H1 (cell line): Measurements from ENCODE around the gene PCID2. TPM values are rescaled to one million over a fixed set of nuclear protein-coding genes. Genes with fewer than 3 reads are reported as not detected.

Source experiments
- CTCF ChIA-PET: fragments of 300-600 bp; sonication (Branson Sonifier 250); formaldehyde crosslinking; loops from one replicate; lab custom pipeline; 2021; ENCODE audit not compliant: partially characterized antibody; lab: Charles Lee
- POLR2A ChIA-PET: fragments of 300-600 bp; sonication (Branson Sonifier 250); formaldehyde crosslinking; loops from one replicate; lab custom pipeline; 2021; ENCODE audit warnings: inconsistent platforms; ENCODE audit not compliant: partially characterized antibody; lab: Charles Lee
- DNase-seq, 2 experiments: peaks; one replicate each; pipeline versions ENCODE4 v3.0.0 to v3.0.0-alpha.2; 2010 to 2022; ENCODE audit warnings: low spot score in 2 of 2, low read depth in 1 of 2, mixed read lengths in 1 of 2
- FAIRE-seq: peaks from 2 replicates; lab custom pipeline; 2011; peaks lifted over from hg19 to GRCh38; lab: Jason Lieb, UNC
- H2AFZ ChIP-seq: 2 replicates; pipeline ENCODE4 v1.8.1; 2012; ENCODE audit warnings: low read length, inconsistent platforms
- H2AK5ac ChIP-seq: 2 replicates; pipeline ENCODE4 v1.6.1; 2013; ENCODE audit warnings: low read depth, low read length
- H2BK120ac ChIP-seq: replicated peaks from 2 replicates; pipeline ENCODE3; 2013; ENCODE audit warnings: low read depth, low read length, inconsistent platforms
- H2BK12ac ChIP-seq: 2 replicates; pipeline ENCODE4 v1.6.1; 2013; ENCODE audit warnings: low read depth, low read length
- H2BK15ac ChIP-seq: 2 replicates; pipeline ENCODE4 v1.6.1; 2013; ENCODE audit warnings: low read length
- H2BK20ac ChIP-seq: 2 replicates; pipeline ENCODE4 v1.6.1; 2013; ENCODE audit warnings: low read length
- H2BK5ac ChIP-seq: 2 replicates; pipeline ENCODE4 v1.6.1; 2013; ENCODE audit warnings: low read depth, low read length
- H3K14ac ChIP-seq: 2 replicates; pipeline ENCODE4 v1.6.1; 2013; ENCODE audit warnings: inconsistent platforms; ENCODE audit not compliant: insufficient read length
- H3K18ac ChIP-seq: 2 replicates; pipeline ENCODE4 v1.6.1; 2013; ENCODE audit warnings: low read length; ENCODE audit errors: extremely low read depth
- H3K23ac ChIP-seq: 2 replicates; pipeline ENCODE4 v1.6.1; 2013; ENCODE audit warnings: inconsistent platforms; ENCODE audit not compliant: insufficient read length
- H3K23me2 ChIP-seq: 2 replicates; pipeline ENCODE4 v1.6.1; 2013; ENCODE audit warnings: low read depth, low read length
- H3K27ac ChIP-seq: 2 replicates; pipeline ENCODE4 v1.6.1; 2011; ENCODE audit warnings: low read depth, low read length, inconsistent platforms
- H3K27me3 ChIP-seq, 4 experiments: replicated peaks in 1 of 4; 1 replicate in 1 of 4; 2 replicates in 3 of 4; pipeline versions ENCODE4 v1.6.1 to v1.8.1; 2011 to 2013; ENCODE audit warnings: low read length in 3 of 4, mild to moderate bottlenecking in 3 of 4, inconsistent platforms in 2 of 4, mixed read lengths in 2 of 4, moderate library complexity in 1 of 4; ENCODE audit not compliant: control insufficient read depth in 3 of 4, insufficient read depth in 3 of 4; ENCODE audit errors: extremely low read depth in 1 of 4
- H3K36me3 ChIP-seq, 4 experiments: 2 replicates each; pipeline versions ENCODE4 v1.6.1 to v1.8.1; 2011 to 2013; ENCODE audit warnings: mild to moderate bottlenecking in 4 of 4, low read length in 3 of 4, moderate library complexity in 2 of 4, control low read depth in 1 of 4, inconsistent platforms in 1 of 4; ENCODE audit not compliant: insufficient read depth in 4 of 4, control insufficient read depth in 2 of 4
- H3K4ac ChIP-seq: replicated peaks from 2 replicates; pipeline ENCODE3; 2013; ENCODE audit warnings: low read length, low read depth, mixed read lengths, inconsistent platforms; ENCODE audit not compliant: insufficient read length
- H3K4me1 ChIP-seq, 4 experiments: replicated peaks in 1 of 4; 1 replicate in 1 of 4; 2 replicates in 3 of 4; pipeline versions ENCODE4 v1.6.1 to v1.8.1; 2011 to 2013; ENCODE audit warnings: low read length in 3 of 4, inconsistent platforms in 2 of 4, mixed read lengths in 1 of 4; ENCODE audit not compliant: insufficient read depth in 4 of 4, control insufficient read depth in 3 of 4
- H3K4me2 ChIP-seq, 2 experiments: 2 replicates each; pipeline versions ENCODE4 v1.6.1 to v1.8.1; 2011 to 2013; ENCODE audit warnings: low read depth in 2 of 2, low read length in 2 of 2, control low read depth in 1 of 2, inconsistent platforms in 1 of 2, mild to moderate bottlenecking in 1 of 2; ENCODE audit not compliant: insufficient read depth in 1 of 2
- H3K4me3 ChIP-seq, 4 experiments: fragments of 200-600, 300-600 bp in 1 of 4; sonication (generic), shearing (Covaris generic), sonication (Bioruptor Twin) in 1 of 4; 2 replicates each; pipeline versions ENCODE4 v1.5.1 to v1.8.1; 2011 to 2016; ENCODE audit warnings: low read length in 4 of 4, low read depth in 3 of 4, control low read depth in 2 of 4, inconsistent platforms in 2 of 4, mild to moderate bottlenecking in 2 of 4, mixed read lengths in 1 of 4, moderate library complexity in 1 of 4; ENCODE audit not compliant: insufficient read depth in 2 of 4; ENCODE audit errors: extremely low read depth in 1 of 4
- H3K56ac ChIP-seq: replicated peaks from 2 replicates; pipeline ENCODE3; 2013; ENCODE audit warnings: low read depth, mild to moderate bottlenecking, mixed read lengths, low read length, inconsistent platforms; ENCODE audit not compliant: insufficient read length
- H3K79me1 ChIP-seq: 2 replicates; pipeline ENCODE4 v1.6.1; 2013; ENCODE audit warnings: low read depth, low read length, control low read depth
- H3K79me2 ChIP-seq, 2 experiments: 2 replicates each; pipeline versions ENCODE4 v1.6.1 to v1.8.1; 2012 to 2013; ENCODE audit warnings: low read length in 2 of 2, mild to moderate bottlenecking in 2 of 2, inconsistent platforms in 1 of 2; ENCODE audit not compliant: insufficient read depth in 2 of 2, control insufficient read depth in 1 of 2
- H3K9ac ChIP-seq, 4 experiments: replicated peaks in 1 of 4; 1 replicate in 1 of 4; 2 replicates in 3 of 4; pipeline versions ENCODE4 v1.6.1 to v1.8.1; 2011 to 2013; ENCODE audit warnings: low read depth in 3 of 4, low read length in 3 of 4, control low read depth in 2 of 4, mild to moderate bottlenecking in 2 of 4, moderate library complexity in 2 of 4, inconsistent platforms in 1 of 4; ENCODE audit errors: extremely low read depth in 1 of 4
- H3K9me3 ChIP-seq, 2 experiments: 2 replicates each; pipeline versions ENCODE4 v1.6.1 to v1.8.1; 2012 to 2013; ENCODE audit warnings: mild to moderate bottlenecking in 2 of 2, moderate library complexity in 2 of 2, control low read depth in 1 of 2, inconsistent platforms in 1 of 2, low read depth in 1 of 2, low read length in 1 of 2, mixed read lengths in 1 of 2; ENCODE audit not compliant: insufficient read depth in 2 of 2
- H4K20me1 ChIP-seq, 2 experiments: replicated peaks in 1 of 2; 2 replicates each; pipeline versions ENCODE3 to v1.8.1; 2011 to 2013; ENCODE audit warnings: inconsistent platforms in 2 of 2, low read length in 2 of 2, mild to moderate bottlenecking in 1 of 2; ENCODE audit not compliant: insufficient read depth in 2 of 2, control insufficient read depth in 1 of 2
- H4K5ac ChIP-seq: 2 replicates; pipeline ENCODE4 v1.6.1; 2013; ENCODE audit warnings: low read length, low read depth, mixed read lengths, inconsistent platforms; ENCODE audit not compliant: insufficient read length
- H4K8ac ChIP-seq: 2 replicates; pipeline ENCODE4 v1.8.0; 2013; ENCODE audit warnings: mild to moderate bottlenecking, moderate library complexity, low read length, inconsistent platforms; ENCODE audit not compliant: insufficient read depth; ENCODE audit errors: extremely low read depth
- H4K91ac ChIP-seq: replicated peaks from 2 replicates; pipeline ENCODE3; 2013; ENCODE audit warnings: low read length, mixed read lengths, inconsistent platforms; ENCODE audit not compliant: insufficient read length
- ASH2L ChIP-seq: fragments of 200-600, 300-600 bp; sonication (generic); IDR thresholded peaks from one replicate; pipeline ENCODE4 v1.7.1; 2017; ENCODE audit warnings: low read length
- ATF3 ChIP-seq: IDR thresholded peaks from 2 replicates; pipeline ENCODE4 v1.6.1; 2011; ENCODE audit warnings: low read depth, mild to moderate bottlenecking, low read length; ENCODE audit not compliant: insufficient read depth
- CBX8 ChIP-seq: fragments of 300-800, 300-1000 bp; sonication (generic); IDR thresholded peaks from 2 replicates; pipeline ENCODE4 v1.7.1; 2016; ENCODE audit warnings: low read depth, low read length, borderline replicate concordance
- CTCF ChIP-seq, 3 experiments: IDR thresholded peaks; 1 replicate in 2 of 3; 2 replicates in 1 of 3; pipeline versions ENCODE4 v1.5.1 to v1.6.1; 2011; ENCODE audit warnings: low read length in 3 of 3, mild to moderate bottlenecking in 3 of 3, inconsistent platforms in 2 of 3, low read depth in 1 of 3, moderate library complexity in 1 of 3; ENCODE audit not compliant: insufficient read depth in 1 of 3; ENCODE audit errors: control extremely low read depth in 1 of 3
- GTF2F1 ChIP-seq: IDR thresholded peaks from 2 replicates; pipeline ENCODE4 v1.6.1; 2012; ENCODE audit warnings: low read depth, low read length, improper control_type of control experiment, borderline replicate concordance
- KDM4A ChIP-seq: IDR thresholded peaks from one replicate; pipeline ENCODE4 v1.7.1; 2012; ENCODE audit warnings: low read depth, mild to moderate bottlenecking, moderate library complexity, low read length, inconsistent platforms; ENCODE audit not compliant: severe bottlenecking
- NRF1 ChIP-seq: IDR thresholded peaks from 2 replicates; pipeline ENCODE4 v1.6.1; 2011; ENCODE audit warnings: mild to moderate bottlenecking, low read depth, low read length, improper control_type of control experiment
- PHF8 ChIP-seq: fragments of 200-600 bp; sonication (generic); conservative IDR thresholded peaks from 2 replicates; pipeline ENCODE4 v1.7.1; 2012; ENCODE audit warnings: low read depth, mild to moderate bottlenecking, inconsistent platforms, low read length, moderate library complexity
- RNF2 ChIP-seq: fragments of 200-900, 300-1000 bp; sonication (generic); IDR thresholded peaks from 2 replicates; pipeline ENCODE4 v1.7.1; 2016; ENCODE audit warnings: borderline replicate concordance, low read depth, mild to moderate bottlenecking, antibody characterized with exemption, low read length; ENCODE audit not compliant: poor library complexity, severe bottlenecking; ENCODE audit errors: missing control alignments
- WGBS, 2 experiments: shearing (Covaris generic) in 1 of 2; methylation state at CpG; one replicate each; pipeline versions ENCODE4 v1.1.6 to v1.1.7; 2013 to 2015; ENCODE audit warnings: low lambda C conversion rate in 2 of 2, mixed read lengths in 2 of 2, inconsistent platforms in 1 of 2, low coverage in 1 of 2, missing lambda C conversion rate in 1 of 2; ENCODE audit not compliant: insufficient replicate concordance in 2 of 2, insufficient coverage in 1 of 2, insufficient read length in 1 of 2; ENCODE audit errors: extremely low coverage in 1 of 2, missing lambda C conversion rate in 1 of 2; 5-methylcytosine and 5-hydroxymethylcytosine counted together
- polyA plus RNA-seq, 7 experiments: library from polyadenylated mRNA; depleted of rRNA in 3 of 7; stranded (reverse) in 5 of 7; unstranded in 2 of 7; fragments of >200 nt in 5 of 7; fragments of 200-250 nt in 2 of 7; gene quantifications; 1 replicate in 5 of 7; 2 replicates in 1 of 7; 4 replicates in 1 of 7; pipeline versions ENCODE4 v1.2.1 to v1.2.3, GENCODE V29; 2011 to 2013; ENCODE audit warnings: missing spikeins in 2 of 7, mixed read lengths in 2 of 7
- total RNA-seq: library from RNA; stranded (reverse); fragmentation: NEBNext Ultra II Directional; extraction: Animal tissue kit (Norgen Biotek cat#: 25700); gene quantifications from 2 replicates; pipeline ENCODE4 v1.2.1, GENCODE V29; 2021

Gene PCID2
- total and polyA plus RNA-seq, 2 of the 8 experiments (the other 6 are each of a cell fraction or from before 2014, with no cell fraction given): 72.4 to 72.8 TPM

- H3K27me3 ChIP-seq: no peaks in the 10 kb centered on the region
- H4K5ac ChIP-seq: peak within 1 kb of the TSS; percentile 97
- TF ChIP-seq CTCF (IDR thresholded peaks at IDR 0.05; ENCODE audit: control extremely low read depth in 1 of 3, insufficient read depth in 1 of 3, low read depth in 1 of 3, low read length in 3 of 3): no peak
- no peak for TF ChIP-seq ATF3
- no peak for TF ChIP-seq ASH2L
- TF ChIP-seq NRF1: no peak
- TF ChIP-seq PHF8: peak; percentile 64; the same call in 1 of the 2 replicates
- TF ChIP-seq RNF2: no peak
- no peak for TF ChIP-seq CBX8
- no peak for TF ChIP-seq GTF2F1
- peak; percentile 17 for TF ChIP-seq KDM4A
Measured at GRCh38 chr13:113209336-113209758, 878 bp upstream of the PCID2 start, which contains the start of gene CUL4A. TSS of gene CUL4A (plus strand) at chr13:113209613. CDS start at chr13:113209628, 15 bp downstream.

More at GRCh38 chr13:113209336-113209758, 878 bp upstream of the PCID2 start, which contains the start of gene CUL4A:
- Histone ChIP-seq H3K18ac (peak within 1 kb of the TSS; percentile 79), H3K79me1 (peaks cover 12% of the 10 kb centered on the region), H3K4ac (peak within 1 kb of the TSS; percentile 94), H2AK5ac (no peak within 1 kb of the TSS), H3K4me1 (peaks cover 2 to 6% (median 3%) of the 10 kb centered on the region in 4 experiments; a peak in 4 of 7 replicates), H4K91ac (peak within 1 kb of the TSS; percentile 94), H3K79me2 (peaks cover 47 to 84% of the 10 kb centered on the region in 2 experiments), H3K23me2 (peaks cover 5% of the 10 kb centered on the region), H3K56ac (peak within 1 kb of the TSS; percentile 90), H2BK120ac (no peak within 1 kb of the TSS), H4K8ac (peak within 1 kb of the TSS; percentile 99), H2BK5ac (peak within 1 kb of the TSS; percentile 92), H3K9me3 (no peaks in the 10 kb centered on the region), H3K23ac (no peak within 1 kb of the TSS), H2BK20ac (no peak within 1 kb of the TSS), H2AFZ (peak within 1 kb of the TSS; percentile 55; the same call in 1 of the 2 replicates), H2BK12ac (no peak within 1 kb of the TSS), H4K20me1 (peaks cover 9 to 22% of the 10 kb centered on the region in 2 experiments), H3K4me3 (peak within 1 kb of the TSS; percentile 77 to 93 (median 84)), H3K14ac (no peak within 1 kb of the TSS), H3K27ac (peak within 1 kb of the TSS; percentile 97), H3K36me3 (peaks cover 0 to 17% (median 1%) of the 10 kb centered on the region in 4 experiments; a peak in 4 of 8 replicates), H2BK15ac (no peak within 1 kb of the TSS; the same call in 1 of the 2 replicates), H3K9ac (peak within 1 kb of the TSS; percentile 90 to 92 (median 92)), H3K4me2 (peak within 1 kb of the TSS; percentile 68 to 95)
- CTCF ChIA-PET: interaction anchor here (0.6 to 1.5 kb wide), 3 partner anchors 10 to 118 kb away, joined by 3 read pairs; no protein-coding TSS in a partner anchor
- DNase-seq (no peak), FAIRE-seq (no peak)
- 4% methylated on average over 9 of the region's 66 CpGs; no CpG with 5 or more reads in 1 of the 2 experiments for WGBS, 2 experiments
- POLR2A ChIA-PET: interaction anchor here (0.6 to 3.7 kb wide), 37 partner anchors 9 to 1072 kb away, joined by 3 to 26 read pairs (median 4); partner anchors contain the start of genes GRTP1, LAMP1, MCF2L and TFDP1
